Measurements from ENCODE around the gene IZUMO4.

GRCh38 chr19:2121416-2122051 lies 24.8 kb downstream of the IZUMO4 start:
- TF ChIP-seq CTCF (IDR thresholded peaks at IDR 0.05) (no peak), POLR2A (IDR thresholded peaks at IDR 0.05) (no peak)
